Measurements from ENCODE around the gene GMEB2. TPM values are rescaled to one million over a fixed set of nuclear protein-coding genes. Genes with fewer than 3 reads are reported as not detected.
A peak's percentile ranks its signal among the peaks of the same experiment; 100 is the strongest.
"Not testable (repeated sequence)": the region's sequence is repeated elsewhere in the genome, so short reads cannot be mapped to it uniquely, and the experiment has no call there.

Gene GMEB2
- total RNA-seq, 3 donors from 2014 or later (not counting 1 experiment from before 2014, with no cell fraction given): 11.7 to 15.1 (median 14.6) TPM

DNA sequence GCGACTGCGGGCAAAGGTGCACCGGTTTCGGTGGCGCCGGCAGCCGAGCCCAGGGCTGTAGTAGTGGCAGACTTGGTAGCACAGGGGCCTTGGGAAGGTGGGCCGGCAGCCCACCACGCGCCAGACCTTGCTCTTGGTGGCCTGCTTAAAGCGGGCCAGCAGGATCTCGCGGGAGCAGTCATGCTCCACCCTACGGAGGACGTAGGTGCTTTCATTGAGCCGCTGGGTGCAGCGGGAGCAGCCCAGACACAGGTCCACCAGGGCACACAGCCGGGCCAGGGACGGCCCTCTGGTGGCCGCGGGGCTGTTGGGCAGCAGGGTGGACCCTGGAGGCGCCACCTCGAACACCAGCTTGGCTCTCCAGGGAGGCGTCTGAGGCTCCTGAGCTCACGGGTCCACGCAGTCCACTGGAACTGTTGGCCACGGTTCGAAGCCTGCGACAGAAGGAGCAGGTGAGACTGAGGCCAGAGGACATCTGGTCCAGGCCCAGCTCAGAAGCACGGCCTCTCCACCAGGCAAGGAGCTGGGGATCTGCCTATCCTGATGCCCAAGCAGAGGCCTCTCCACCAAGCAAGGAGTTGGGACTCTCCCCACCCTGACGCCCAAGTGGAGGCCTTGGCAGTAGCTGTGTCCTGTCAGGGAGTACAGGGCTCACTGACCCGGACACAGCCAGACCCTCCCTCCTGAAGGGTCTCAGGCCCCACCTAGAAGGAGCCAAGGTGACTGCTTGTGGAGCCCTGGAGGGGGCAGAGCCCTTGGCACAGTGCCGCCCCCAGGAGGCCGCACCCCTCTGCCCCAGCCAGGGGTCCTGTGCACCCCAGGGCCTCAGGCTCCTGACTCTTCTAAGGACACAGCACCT lies 53.9 kb downstream of the GMEB2 start:
- H3K9me3 Mint-ChIP-seq: no peaks in the 10 kb centered on the region
- H3K4me3 Mint-ChIP-seq: peak overlapping the region; percentile 93
- H3K27me3 ChIP-seq (ENCODE audit: control insufficient read depth, insufficient read depth, low read length): no peaks in the 10 kb centered on the region
- peaks cover 0 to 2% of the 10 kb centered on the region in 2 donors for H3K27me3 Mint-ChIP-seq (ENCODE audit: low read depth in 2 of 2)
- H3K36me3 ChIP-seq (ENCODE audit: control insufficient read depth, insufficient read depth, low read length): peaks cover 8% of the 10 kb centered on the region
- no peaks in the 10 kb centered on the region for H3K9me3 ChIP-seq (ENCODE audit: control insufficient read depth, insufficient read depth, low read length)
- H3K4me3 ChIP-seq (ENCODE audit: low read length): peak overlapping the region; percentile 73
- peak overlapping the region; percentile 82 to 88 for H3K27ac Mint-ChIP-seq
- TF ChIP-seq, protein P1, sequence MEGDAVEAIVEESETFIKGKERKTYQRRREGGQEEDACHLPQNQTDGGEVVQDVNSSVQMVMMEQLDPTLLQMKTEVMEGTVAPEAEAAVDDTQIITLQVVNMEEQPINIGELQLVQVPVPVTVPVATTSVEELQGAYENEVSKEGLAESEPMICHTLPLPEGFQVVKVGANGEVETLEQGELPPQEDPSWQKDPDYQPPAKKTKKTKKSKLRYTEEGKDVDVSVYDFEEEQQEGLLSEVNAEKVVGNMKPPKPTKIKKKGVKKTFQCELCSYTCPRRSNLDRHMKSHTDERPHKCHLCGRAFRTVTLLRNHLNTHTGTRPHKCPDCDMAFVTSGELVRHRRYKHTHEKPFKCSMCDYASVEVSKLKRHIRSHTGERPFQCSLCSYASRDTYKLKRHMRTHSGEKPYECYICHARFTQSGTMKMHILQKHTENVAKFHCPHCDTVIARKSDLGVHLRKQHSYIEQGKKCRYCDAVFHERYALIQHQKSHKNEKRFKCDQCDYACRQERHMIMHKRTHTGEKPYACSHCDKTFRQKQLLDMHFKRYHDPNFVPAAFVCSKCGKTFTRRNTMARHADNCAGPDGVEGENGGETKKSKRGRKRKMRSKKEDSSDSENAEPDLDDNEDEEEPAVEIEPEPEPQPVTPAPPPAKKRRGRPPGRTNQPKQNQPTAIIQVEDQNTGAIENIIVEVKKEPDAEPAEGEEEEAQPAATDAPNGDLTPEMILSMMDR (IDR thresholded peaks at IDR 0.05): no peak
- DNase-seq (no peak), ATAC-seq (no peak)
- intact Hi-C loops (cut with micrococcal nuclease): no loop called here
- peaks cover 8 to 17% of the 10 kb centered on the region in 2 donors for H3K4me1 Mint-ChIP-seq
- WGBS (ENCODE audit: insufficient coverage): 95% methylated on average over 34 of the region's 34 CpGs
- no peaks in the 10 kb centered on the region for H3K36me3 Mint-ChIP-seq
- peaks cover 42% of the 10 kb centered on the region for H3K4me1 ChIP-seq (ENCODE audit: control insufficient read depth, insufficient read depth, low read length)
- no peak overlapping the region for H3K27ac ChIP-seq (ENCODE audit: low read length)

DNA sequence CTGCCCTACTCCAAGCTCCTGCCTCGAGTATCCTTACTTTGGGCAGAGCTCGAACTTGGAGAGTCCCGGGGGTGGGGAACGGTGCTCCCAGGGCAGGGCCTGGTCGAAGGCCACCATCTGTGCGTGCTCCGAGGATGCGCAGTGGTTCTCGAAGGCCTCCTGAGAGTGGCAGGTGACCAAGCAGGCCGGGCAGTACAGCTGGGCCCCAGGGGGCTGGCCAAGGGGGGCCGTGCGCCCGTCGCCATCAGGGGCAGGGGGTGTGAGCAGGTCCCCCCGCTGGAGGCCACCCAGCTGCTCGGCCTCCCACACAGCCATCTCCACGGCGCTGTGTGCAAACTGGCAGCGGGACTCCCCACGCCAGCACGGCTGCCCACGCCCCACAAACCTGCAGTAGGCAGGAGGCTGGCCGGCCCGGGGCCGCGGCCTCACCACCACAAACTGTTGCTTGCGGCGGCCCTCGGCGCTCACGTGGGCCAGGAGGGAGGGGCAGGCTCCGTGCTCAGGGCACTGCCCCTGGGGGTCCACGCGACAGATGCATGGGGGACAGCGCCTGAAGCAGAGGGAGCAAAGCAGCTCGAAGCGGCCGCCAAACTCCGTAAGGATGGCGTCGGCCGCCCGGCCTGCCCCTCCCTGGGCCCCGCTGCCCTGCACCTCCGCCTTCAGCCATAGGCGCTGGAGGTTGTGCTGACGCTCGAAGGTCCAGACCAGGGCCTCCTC lies 54.7 kb downstream of the GMEB2 start:
- DNase-seq (no peak), ATAC-seq (no peak)
- no peak overlapping the region for H3K4me3 ChIP-seq (ENCODE audit: low read length)
- peaks cover 49% of the 10 kb centered on the region for H3K4me1 ChIP-seq (ENCODE audit: control insufficient read depth, insufficient read depth, low read length)
- H3K9me3 ChIP-seq (ENCODE audit: control insufficient read depth, insufficient read depth, low read length): no peaks in the 10 kb centered on the region
- TF ChIP-seq, protein P1 (IDR thresholded peaks at IDR 0.05): no peak
- no peak overlapping the region for H3K27ac ChIP-seq (ENCODE audit: low read length)
- WGBS (ENCODE audit: insufficient coverage): 94% methylated on average over 48 of the region's 48 CpGs
- peaks cover 8% of the 10 kb centered on the region for H3K36me3 ChIP-seq (ENCODE audit: control insufficient read depth, insufficient read depth, low read length)
- Mint-ChIP-seq H3K27ac (no peak overlapping the region), H3K27me3 (ENCODE audit: low read depth in 2 of 2) (peaks cover 0 to 2% of the 10 kb centered on the region in 2 donors), H3K36me3 (no peaks in the 10 kb centered on the region), H3K9me3 (no peaks in the 10 kb centered on the region), H3K4me3 (no peak overlapping the region), H3K4me1 (peaks cover 16 to 25% of the 10 kb centered on the region in 2 donors)
- intact Hi-C loops (cut with micrococcal nuclease): no loop called here
- no peaks in the 10 kb centered on the region for H3K27me3 ChIP-seq (ENCODE audit: control insufficient read depth, insufficient read depth, low read length)

DNA sequence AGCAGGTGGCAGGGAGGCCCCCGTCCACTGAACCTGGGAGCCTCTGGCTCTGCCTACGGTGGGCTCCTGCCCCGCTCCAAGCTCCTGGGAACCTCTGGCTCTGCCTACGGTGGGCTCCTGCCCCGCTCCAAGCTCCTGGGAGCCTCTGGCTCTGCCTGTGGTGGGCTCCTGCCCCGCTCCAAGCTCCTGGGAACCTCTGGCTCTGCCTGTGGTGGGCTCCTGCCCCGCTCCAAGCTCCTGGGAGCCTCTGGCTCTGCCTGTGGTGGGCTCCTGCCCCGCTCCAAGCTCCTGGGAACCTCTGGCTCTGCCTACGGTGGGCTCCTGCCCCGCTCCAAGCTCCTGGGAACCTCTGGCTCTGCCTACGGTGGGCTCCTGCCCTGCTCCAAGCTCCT lies 55.8 kb downstream of the GMEB2 start:
- H3K4me1 Mint-ChIP-seq: peaks cover 20 to 30% of the 10 kb centered on the region in 2 donors
- H3K9me3 Mint-ChIP-seq; H3K4me3 Mint-ChIP-seq; intact Hi-C loops (cut with micrococcal nuclease); DNase-seq; ATAC-seq; H3K27me3 ChIP-seq (ENCODE audit: control insufficient read depth, insufficient read depth, low read length); H3K36me3 ChIP-seq (ENCODE audit: control insufficient read depth, insufficient read depth, low read length); H3K9me3 ChIP-seq (ENCODE audit: control insufficient read depth, insufficient read depth, low read length); H3K4me3 ChIP-seq (ENCODE audit: low read length); H3K27ac ChIP-seq (ENCODE audit: low read length); H3K27ac Mint-ChIP-seq; H3K36me3 Mint-ChIP-seq; H3K27me3 Mint-ChIP-seq (ENCODE audit: low read depth in 2 of 2): not testable (repeated sequence)
- H3K4me1 ChIP-seq (ENCODE audit: control insufficient read depth, insufficient read depth, low read length): peaks cover 59% of the 10 kb centered on the region
- 100% methylated on average over 2 of the region's 11 CpGs for WGBS (ENCODE audit: insufficient coverage)

Data from natural killer cell (primary cell).